Effector memory CD4-positive, alpha-beta T cell (primary cell): ENCODE measurements around the gene KXD1.
A peak's percentile ranks its signal among the peaks of the same experiment; 100 is the strongest.

ENCODE experiments used
- DNase-seq, 3 donors: peaks; one replicate each; pipeline ENCODE4 v3.0.0-alpha.2; 2020
- H3K27ac ChIP-seq: 2 replicates; pipeline ENCODE4 v1.7.0; 2013; ENCODE audit warnings: mild to moderate bottlenecking, low read length, moderate library complexity; ENCODE audit not compliant: insufficient read depth, poor library complexity, severe bottlenecking
- H3K27me3 ChIP-seq: replicated peaks from 2 replicates; pipeline ENCODE4 v1.7.0; 2013; ENCODE audit warnings: mild to moderate bottlenecking, low read length; ENCODE audit not compliant: insufficient read depth, control insufficient read depth, poor library complexity, severe bottlenecking
- H3K36me3 ChIP-seq: 2 replicates; pipeline ENCODE4 v1.7.0; 2013; ENCODE audit warnings: mild to moderate bottlenecking, low read length, moderate library complexity; ENCODE audit not compliant: control insufficient read depth, insufficient read depth
- H3K4me1 ChIP-seq: 2 replicates; pipeline ENCODE4 v1.7.0; 2013; ENCODE audit warnings: low read length, mild to moderate bottlenecking; ENCODE audit not compliant: control insufficient read depth, insufficient read depth, poor library complexity, severe bottlenecking
- H3K4me3 ChIP-seq: 2 replicates; pipeline ENCODE4 v1.7.0; 2013; ENCODE audit warnings: low read length, low read depth, mild to moderate bottlenecking; ENCODE audit not compliant: insufficient read depth, poor library complexity, severe bottlenecking
- H3K9me3 ChIP-seq: 2 replicates; pipeline ENCODE4 v1.7.0; 2013; ENCODE audit warnings: mild to moderate bottlenecking, low read length, moderate library complexity; ENCODE audit not compliant: control insufficient read depth

Gene KXD1

GRCh38 chr19:18607226-18608101 is 49.8 kb downstream of the KXD1 start:
- Histone ChIP-seq H3K4me1 (peaks cover 41% of the 10 kb centered on the region), H3K27me3 (peaks cover 89% of the 10 kb centered on the region), H3K36me3 (no peaks in the 10 kb centered on the region), H3K4me3 (no peak overlapping the region), H3K9me3 (no peaks in the 10 kb centered on the region), H3K27ac (no peak overlapping the region)
- DNase-seq: no peak

- H3K4me1 ChIP-seq: peaks cover 47% of the 10 kb centered on the region
- no peaks in the 10 kb centered on the region for H3K9me3 ChIP-seq
- H3K27me3 ChIP-seq: peaks cover 91% of the 10 kb centered on the region
- no peak for DNase-seq
- no peaks in the 10 kb centered on the region for H3K36me3 ChIP-seq
- H3K27ac ChIP-seq: no peak overlapping the region
- H3K4me3 ChIP-seq: no peak overlapping the region
These were observed 50.6 kb downstream of the KXD1 start for GRCh38 chr19:18608102-18608804.

- peaks cover 92% of the 10 kb centered on the region for H3K27me3 ChIP-seq
- DNase-seq: no peak
These were observed 51.4 kb downstream of the KXD1 start for GRCh38 chr19:18608805-18609716.

GRCh38 chr19:18609717-18610051 is 52.0 kb downstream of the KXD1 start:
- H3K27ac ChIP-seq: no peak overlapping the region
- H3K9me3 ChIP-seq: no peaks in the 10 kb centered on the region
- H3K4me3 ChIP-seq: no peak overlapping the region
- H3K27me3 ChIP-seq: peaks cover 91% of the 10 kb centered on the region
- DNase-seq: no peak
- H3K36me3 ChIP-seq: no peaks in the 10 kb centered on the region
- H3K4me1 ChIP-seq: peaks cover 46% of the 10 kb centered on the region

More at GRCh38 chr19:18608805-18609716, 51.4 kb downstream of the KXD1 start:
- peaks cover 47% of the 10 kb centered on the region for H3K4me1 ChIP-seq
- H3K9me3 ChIP-seq: no peaks in the 10 kb centered on the region
- no peaks in the 10 kb centered on the region for H3K36me3 ChIP-seq
- no peak overlapping the region for H3K4me3 ChIP-seq
- H3K27ac ChIP-seq: no peak overlapping the region

GRCh38 chr19:18610245-18610555 is 52.5 kb downstream of the KXD1 start:
- Histone ChIP-seq H3K4me3 (no peak overlapping the region), H3K27ac (no peak overlapping the region)

GRCh38 chr19:18610556-18611326 is 53.1 kb downstream of the KXD1 start:
- H3K4me1 ChIP-seq: peaks cover 40% of the 10 kb centered on the region
- peaks cover 81% of the 10 kb centered on the region for H3K27me3 ChIP-seq
- H3K36me3 ChIP-seq: no peaks in the 10 kb centered on the region
- no peak overlapping the region for H3K4me3 ChIP-seq
- no peaks in the 10 kb centered on the region for H3K9me3 ChIP-seq
- no peak for DNase-seq
- no peak overlapping the region for H3K27ac ChIP-seq

More at GRCh38 chr19:18610245-18610555, 52.5 kb downstream of the KXD1 start:
- Histone ChIP-seq H3K36me3 (no peaks in the 10 kb centered on the region), H3K9me3 (no peaks in the 10 kb centered on the region), H3K27me3 (peaks cover 86% of the 10 kb centered on the region), H3K4me1 (peaks cover 44% of the 10 kb centered on the region)
- DNase-seq: no peak

- peaks cover 38% of the 10 kb centered on the region for H3K4me1 ChIP-seq
- H3K27me3 ChIP-seq: peaks cover 75% of the 10 kb centered on the region
- no peaks in the 10 kb centered on the region for H3K36me3 ChIP-seq
- H3K4me3 ChIP-seq: peak overlapping the region; percentile 62
- DNase-seq: no peak
- H3K9me3 ChIP-seq: no peaks in the 10 kb centered on the region
- no peak overlapping the region for H3K27ac ChIP-seq
These were observed 53.8 kb downstream of the KXD1 start for GRCh38 chr19:18611327-18612050.

- no peaks in the 10 kb centered on the region for H3K36me3 ChIP-seq
- no peaks in the 10 kb centered on the region for H3K9me3 ChIP-seq
- no peak for DNase-seq
- peaks cover 37% of the 10 kb centered on the region for H3K4me1 ChIP-seq
- no peak overlapping the region for H3K27ac ChIP-seq
- H3K4me3 ChIP-seq: peak overlapping the region; percentile 62
- peaks cover 72% of the 10 kb centered on the region for H3K27me3 ChIP-seq
These were observed 54.5 kb downstream of the KXD1 start for GRCh38 chr19:18612051-18612771.
